ENCODE measurements around the gene SENP6. TPM values are rescaled to one million over a fixed set of nuclear protein-coding genes. Genes with fewer than 3 reads are reported as not detected.

SENP6 gene
- total RNA-seq, 4 donors from 2014 or later, result 79.9 to 218 (median 91.5) TPM

Small RNA genes lying within 50 kb of the gene (small RNA-seq; reads per million reads assigned to genes)
- gene RNU6-1016P (0 reads per million in 2 donors), gene RNU6-1338P (0 reads per million in 2 donors), gene RNU6-155P (0 reads per million in 2 donors)

Other genes with a start within 250 kb of the SENP6 start
- 1 to 10 TPM; 1.1 to 7.4 (median 4.0) TPM for gene FILIP1, start 108.1 kb upstream of the SENP6 start, total RNA-seq
- 10 to 100 TPM; 60.2 to 89.1 (median 76.2) TPM for gene MYO6, start 147.4 kb downstream of the SENP6 start, total RNA-seq